Measurements from ENCODE around the gene CSTPP1.

Gene CSTPP1

DNA sequence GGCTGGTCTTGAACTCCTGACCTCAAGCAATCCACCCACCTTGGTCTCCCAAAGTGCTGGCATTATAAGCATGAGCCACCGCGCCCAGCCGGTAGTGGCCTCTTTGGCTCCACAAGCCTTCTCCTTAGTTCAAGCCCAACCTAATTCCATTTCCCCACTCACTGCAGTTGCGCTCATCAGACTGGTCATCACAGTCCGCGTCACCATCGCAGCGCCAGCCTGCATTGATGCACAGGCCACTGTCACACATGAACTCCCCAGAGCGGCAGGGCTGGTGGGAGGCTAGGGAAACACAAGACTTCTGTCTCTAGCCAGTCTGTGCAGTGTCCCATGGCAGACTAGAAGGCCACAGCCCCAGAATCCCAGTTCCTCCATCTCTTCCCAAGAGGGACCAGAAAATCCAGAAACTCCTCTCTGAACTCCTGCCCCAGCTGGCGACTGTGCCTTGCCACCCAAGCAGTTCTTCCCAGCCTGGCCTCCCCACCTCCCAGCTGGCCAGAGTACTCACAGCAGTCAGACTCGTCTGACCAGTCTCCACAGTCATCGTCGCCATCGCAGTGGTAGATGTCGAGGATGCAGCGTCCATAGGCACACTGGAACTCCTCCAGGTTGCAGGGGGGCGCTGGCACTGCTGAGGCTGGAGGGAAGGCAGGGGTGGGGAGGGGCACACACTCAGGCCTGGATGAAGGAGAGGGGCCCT is 38.0 kb upstream of the CSTPP1 start:
- Mint-ChIP-seq H3K27me3 (ENCODE audit: low read depth) (no peaks in the 10 kb centered on the region), H3K27ac (no peak overlapping the region), H3K4me1 (no peaks in the 10 kb centered on the region), H3K4me3 (no peak overlapping the region), H3K9me3 (no peaks in the 10 kb centered on the region), H3K36me3 (ENCODE audit: low read depth) (peaks cover 49% of the 10 kb centered on the region)
- TF ChIP-seq, protein P1, sequence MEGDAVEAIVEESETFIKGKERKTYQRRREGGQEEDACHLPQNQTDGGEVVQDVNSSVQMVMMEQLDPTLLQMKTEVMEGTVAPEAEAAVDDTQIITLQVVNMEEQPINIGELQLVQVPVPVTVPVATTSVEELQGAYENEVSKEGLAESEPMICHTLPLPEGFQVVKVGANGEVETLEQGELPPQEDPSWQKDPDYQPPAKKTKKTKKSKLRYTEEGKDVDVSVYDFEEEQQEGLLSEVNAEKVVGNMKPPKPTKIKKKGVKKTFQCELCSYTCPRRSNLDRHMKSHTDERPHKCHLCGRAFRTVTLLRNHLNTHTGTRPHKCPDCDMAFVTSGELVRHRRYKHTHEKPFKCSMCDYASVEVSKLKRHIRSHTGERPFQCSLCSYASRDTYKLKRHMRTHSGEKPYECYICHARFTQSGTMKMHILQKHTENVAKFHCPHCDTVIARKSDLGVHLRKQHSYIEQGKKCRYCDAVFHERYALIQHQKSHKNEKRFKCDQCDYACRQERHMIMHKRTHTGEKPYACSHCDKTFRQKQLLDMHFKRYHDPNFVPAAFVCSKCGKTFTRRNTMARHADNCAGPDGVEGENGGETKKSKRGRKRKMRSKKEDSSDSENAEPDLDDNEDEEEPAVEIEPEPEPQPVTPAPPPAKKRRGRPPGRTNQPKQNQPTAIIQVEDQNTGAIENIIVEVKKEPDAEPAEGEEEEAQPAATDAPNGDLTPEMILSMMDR (IDR thresholded peaks at IDR 0.05; ENCODE audit: unreplicated experiment in 3 of 3) = no peak

DNA sequence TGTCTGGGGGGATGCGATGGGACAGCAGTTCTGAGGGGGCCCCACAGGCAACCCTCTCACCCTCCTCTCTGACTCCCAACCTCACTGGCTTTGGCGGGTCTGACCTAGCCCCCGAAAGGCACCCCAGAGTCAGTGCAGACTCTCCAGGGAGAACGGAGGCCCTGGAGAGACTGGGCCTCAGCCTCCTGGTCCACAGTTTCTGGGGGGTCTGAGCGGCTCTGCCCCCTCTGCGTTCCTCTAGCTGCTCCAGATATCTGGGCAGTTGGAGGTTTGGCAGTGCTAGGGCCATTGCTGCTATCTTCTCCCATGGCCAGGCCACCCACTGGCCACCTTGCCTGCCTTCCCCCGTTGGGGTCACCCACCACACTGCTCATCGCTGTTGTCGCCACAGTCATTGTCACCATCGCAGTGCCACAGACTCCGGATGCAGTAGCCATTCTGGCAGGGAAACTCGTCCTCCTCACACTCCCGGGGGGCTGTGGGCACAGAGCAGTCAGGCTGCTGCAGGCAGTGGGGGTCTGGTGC is 37.0 kb upstream of the CSTPP1 start:
- Mint-ChIP-seq H3K27me3 (ENCODE audit: low read depth) (no peaks in the 10 kb centered on the region), H3K9me3 (no peaks in the 10 kb centered on the region), H3K36me3 (ENCODE audit: low read depth) (peaks cover 43% of the 10 kb centered on the region), H3K4me1 (peaks cover 5% of the 10 kb centered on the region), H3K27ac (no peak overlapping the region), H3K4me3 (no peak overlapping the region)
- TF ChIP-seq, protein P1 (IDR thresholded peaks at IDR 0.05; ENCODE audit: unreplicated experiment in 3 of 3) = no peak

DNA sequence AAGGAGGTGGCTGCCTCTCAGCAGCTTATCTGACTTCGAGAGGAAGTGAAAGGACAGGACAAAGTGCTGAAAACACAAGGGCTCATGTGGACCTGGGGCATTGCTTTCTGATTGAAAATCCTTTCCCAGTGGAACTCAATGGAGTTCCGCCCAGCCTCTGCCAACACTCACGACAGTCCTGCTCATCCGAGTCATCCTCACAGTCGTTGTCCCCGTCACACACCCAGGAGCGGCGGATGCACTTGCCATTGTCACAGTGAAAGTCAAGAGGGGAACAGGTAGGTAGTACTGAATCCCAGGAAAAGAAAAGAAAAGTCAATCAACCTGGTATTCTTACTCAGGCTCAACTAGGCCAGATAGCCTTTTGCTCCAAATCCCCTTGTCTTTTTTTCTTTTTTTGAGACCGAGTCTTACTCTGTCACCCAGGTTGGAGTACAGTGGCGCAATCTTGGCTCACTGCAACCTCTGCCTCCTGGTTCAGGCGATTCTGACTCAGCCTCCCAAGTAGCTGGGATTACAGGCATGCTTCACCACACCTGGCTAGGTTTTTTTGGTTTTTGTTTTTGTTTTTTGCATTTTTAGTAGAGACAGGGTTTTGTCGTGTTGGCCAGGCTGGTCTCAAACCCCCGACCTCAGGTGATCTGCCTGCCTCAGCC is 36.3 kb upstream of the CSTPP1 start:
- Mint-ChIP-seq H3K4me1 (peaks cover 7% of the 10 kb centered on the region), H3K27ac (no peak overlapping the region), H3K36me3 (ENCODE audit: low read depth) (peaks cover 38% of the 10 kb centered on the region), H3K9me3 (no peaks in the 10 kb centered on the region), H3K4me3 (no peak overlapping the region), H3K27me3 (ENCODE audit: low read depth) (no peaks in the 10 kb centered on the region)
- TF ChIP-seq, protein P1 (IDR thresholded peaks at IDR 0.05; ENCODE audit: unreplicated experiment in 3 of 3) = no peak

DNA sequence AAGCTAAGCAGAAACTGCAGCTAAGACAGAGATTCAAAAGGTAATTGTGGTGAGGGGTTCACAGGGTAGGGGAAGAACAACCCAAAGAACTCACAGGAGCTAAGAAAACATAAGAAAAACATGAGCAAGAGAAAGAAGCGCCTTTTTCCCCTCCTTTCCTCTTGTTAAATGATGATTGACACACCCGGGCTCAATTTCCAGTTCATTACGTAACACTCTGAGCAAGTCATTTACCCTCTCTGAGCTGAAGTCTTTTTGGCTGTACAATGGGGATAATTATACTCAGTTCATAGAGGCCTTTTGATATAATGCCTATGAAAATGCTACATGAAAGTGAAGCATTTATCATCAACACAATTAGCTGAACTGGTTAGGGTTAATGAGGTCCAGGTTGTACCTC is 35.4 kb upstream of the CSTPP1 start:
- Mint-ChIP-seq H3K27ac (no peak overlapping the region), H3K4me3 (no peak overlapping the region), H3K36me3 (ENCODE audit: low read depth) (peaks cover 31% of the 10 kb centered on the region), H3K9me3 (no peaks in the 10 kb centered on the region), H3K27me3 (ENCODE audit: low read depth) (no peaks in the 10 kb centered on the region), H3K4me1 (peaks cover 15% of the 10 kb centered on the region)
- TF ChIP-seq, protein P1 (IDR thresholded peaks at IDR 0.05; ENCODE audit: unreplicated experiment in 3 of 3) = no peak

DNA sequence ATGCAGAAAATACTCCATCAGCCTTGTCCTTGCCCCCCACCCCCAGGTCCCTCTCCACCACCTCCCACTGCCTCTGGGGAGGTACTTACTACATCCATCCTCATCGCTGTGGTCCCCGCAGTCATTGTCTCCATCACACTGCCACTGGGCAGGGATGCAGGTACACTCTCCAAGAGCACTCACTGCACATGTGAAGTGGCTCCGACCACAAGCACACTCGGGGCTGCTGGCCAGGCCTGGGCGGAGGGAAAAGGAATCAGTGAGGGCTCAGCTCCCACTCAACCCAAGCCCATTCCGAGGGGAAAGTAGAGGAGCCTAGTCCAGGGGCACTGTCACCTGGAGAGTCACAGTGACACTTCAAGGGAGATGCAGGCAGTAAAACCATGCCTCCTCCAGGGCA is 33.9 kb upstream of the CSTPP1 start:
- H3K4me1 Mint-ChIP-seq = peaks cover 27% of the 10 kb centered on the region
- H3K27ac Mint-ChIP-seq = no peak overlapping the region
- no peaks in the 10 kb centered on the region for H3K27me3 Mint-ChIP-seq (ENCODE audit: low read depth)
- TF ChIP-seq, protein P1 (IDR thresholded peaks at IDR 0.05; ENCODE audit: unreplicated experiment in 3 of 3) = no peak
- no peaks in the 10 kb centered on the region for H3K9me3 Mint-ChIP-seq
- H3K36me3 Mint-ChIP-seq (ENCODE audit: low read depth) = peaks cover 25% of the 10 kb centered on the region
- no peak overlapping the region for H3K4me3 Mint-ChIP-seq
